ENCODE measurements around the gene NPPB.

- TF ChIP-seq, protein P1, sequence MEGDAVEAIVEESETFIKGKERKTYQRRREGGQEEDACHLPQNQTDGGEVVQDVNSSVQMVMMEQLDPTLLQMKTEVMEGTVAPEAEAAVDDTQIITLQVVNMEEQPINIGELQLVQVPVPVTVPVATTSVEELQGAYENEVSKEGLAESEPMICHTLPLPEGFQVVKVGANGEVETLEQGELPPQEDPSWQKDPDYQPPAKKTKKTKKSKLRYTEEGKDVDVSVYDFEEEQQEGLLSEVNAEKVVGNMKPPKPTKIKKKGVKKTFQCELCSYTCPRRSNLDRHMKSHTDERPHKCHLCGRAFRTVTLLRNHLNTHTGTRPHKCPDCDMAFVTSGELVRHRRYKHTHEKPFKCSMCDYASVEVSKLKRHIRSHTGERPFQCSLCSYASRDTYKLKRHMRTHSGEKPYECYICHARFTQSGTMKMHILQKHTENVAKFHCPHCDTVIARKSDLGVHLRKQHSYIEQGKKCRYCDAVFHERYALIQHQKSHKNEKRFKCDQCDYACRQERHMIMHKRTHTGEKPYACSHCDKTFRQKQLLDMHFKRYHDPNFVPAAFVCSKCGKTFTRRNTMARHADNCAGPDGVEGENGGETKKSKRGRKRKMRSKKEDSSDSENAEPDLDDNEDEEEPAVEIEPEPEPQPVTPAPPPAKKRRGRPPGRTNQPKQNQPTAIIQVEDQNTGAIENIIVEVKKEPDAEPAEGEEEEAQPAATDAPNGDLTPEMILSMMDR (IDR thresholded peaks at IDR 0.05; ENCODE audit: low read depth, low read length), result no peak
- TF ChIP-seq MAX (IDR thresholded peaks at IDR 0.05; ENCODE audit: low read depth, low read length) (no peak), POLR2A (IDR thresholded peaks at IDR 0.05; ENCODE audit: extremely low read depth, insufficient read length) (no peak)
These were observed 30.1 kb upstream of the NPPB start for GRCh38 chr1:11888877-11889208.
